Right kidney (tissue), 9 donors: Measurements from ENCODE around the gene ATF5.

Source experiments
- DNase-seq: peaks from one replicate; pipeline ENCODE4 v3.0.0-alpha.2; 2016
- long read RNA-seq, 8 donors: transcript quantifications; one replicate each; lab custom pipeline, GENCODE V29; 2026

Gene ATF5
- long read RNA-seq, donor 1, transcript ATF5-201 (3 exons, 2,069 nt) = major isoform, 7 of 7 reads
- long read RNA-seq, donor 1, partial matches to known transcripts = 0 of 7 reads
- long read RNA-seq, donor 1, other reads (novel, unspliced or antisense) = 0 of 7 reads
- long read RNA-seq, donor 2, partial matches to known transcripts = 0 of 6 reads
- long read RNA-seq, donor 2, other reads (novel, unspliced or antisense) = 0 of 6 reads
- long read RNA-seq, donor 3, partial matches to known transcripts = 14 of 19 reads
- long read RNA-seq, donor 3, other reads (novel, unspliced or antisense) = 0 of 19 reads
- long read RNA-seq, donor 4, partial matches to known transcripts = 27 of 45 reads
- long read RNA-seq, donor 4, other reads (novel, unspliced or antisense) = 13 of 45 reads
- long read RNA-seq, donor 5, transcript ATF5-201 (3 exons, 2,069 nt) = major isoform, 5 of 6 reads
- long read RNA-seq, donor 5, partial matches to known transcripts = 0 of 6 reads
- long read RNA-seq, donor 5, other reads (novel, unspliced or antisense) = 0 of 6 reads
- long read RNA-seq, donor 6, transcript ATF5-201 (3 exons, 2,069 nt) = major isoform, 5 of 19 reads
- long read RNA-seq, donor 6, partial matches to known transcripts = 10 of 19 reads
- long read RNA-seq, donor 6, other reads (novel, unspliced or antisense) = 0 of 19 reads
- long read RNA-seq, donor 7, transcript ATF5-201 (3 exons, 2,069 nt) = major isoform, 6 of 20 reads
- long read RNA-seq, donor 7, partial matches to known transcripts = 9 of 20 reads
- long read RNA-seq, donor 7, other reads (novel, unspliced or antisense) = 0 of 20 reads
- long read RNA-seq, donor 8, partial matches to known transcripts = 0 of 4 reads
- long read RNA-seq, donor 8, other reads (novel, unspliced or antisense) = 0 of 4 reads

DNA sequence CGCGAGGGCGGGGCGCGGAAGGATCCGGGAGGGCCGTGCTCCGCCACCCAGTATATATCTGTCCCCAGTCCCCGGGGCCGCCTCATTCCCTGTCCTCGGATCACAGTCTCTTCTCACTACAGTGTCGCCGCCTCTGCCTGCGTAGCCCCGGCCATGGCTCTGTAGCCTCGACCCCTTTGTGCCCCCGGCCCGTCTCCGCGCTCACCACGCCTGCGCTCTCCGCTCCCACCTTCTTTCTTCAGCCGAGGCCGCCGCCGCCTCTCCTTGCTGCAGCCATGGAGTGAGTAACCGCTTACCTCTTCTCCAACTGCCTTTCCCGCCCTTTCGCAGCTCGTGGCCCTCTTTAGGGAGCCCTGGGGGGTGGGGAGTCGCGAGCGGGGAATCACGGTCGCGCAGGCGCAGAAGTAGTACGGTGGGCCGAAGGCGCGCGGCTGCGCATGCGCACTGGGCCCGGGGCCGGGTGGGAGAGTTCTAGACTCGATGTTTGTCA is at the start of gene ATF5, which contains the start of gene NUP62:
Gene ATF5, plus strand, starts transcription at position 85 of the 490 bp plus-strand sequence. CDS start 1,646 bp downstream, outside the sequence.
Gene NUP62, minus strand, starts transcription at position 384 of the 490 bp plus-strand sequence. CDS start 19,697 bp downstream, outside the sequence.
- peak; percentile 96 for DNase-seq

DNA sequence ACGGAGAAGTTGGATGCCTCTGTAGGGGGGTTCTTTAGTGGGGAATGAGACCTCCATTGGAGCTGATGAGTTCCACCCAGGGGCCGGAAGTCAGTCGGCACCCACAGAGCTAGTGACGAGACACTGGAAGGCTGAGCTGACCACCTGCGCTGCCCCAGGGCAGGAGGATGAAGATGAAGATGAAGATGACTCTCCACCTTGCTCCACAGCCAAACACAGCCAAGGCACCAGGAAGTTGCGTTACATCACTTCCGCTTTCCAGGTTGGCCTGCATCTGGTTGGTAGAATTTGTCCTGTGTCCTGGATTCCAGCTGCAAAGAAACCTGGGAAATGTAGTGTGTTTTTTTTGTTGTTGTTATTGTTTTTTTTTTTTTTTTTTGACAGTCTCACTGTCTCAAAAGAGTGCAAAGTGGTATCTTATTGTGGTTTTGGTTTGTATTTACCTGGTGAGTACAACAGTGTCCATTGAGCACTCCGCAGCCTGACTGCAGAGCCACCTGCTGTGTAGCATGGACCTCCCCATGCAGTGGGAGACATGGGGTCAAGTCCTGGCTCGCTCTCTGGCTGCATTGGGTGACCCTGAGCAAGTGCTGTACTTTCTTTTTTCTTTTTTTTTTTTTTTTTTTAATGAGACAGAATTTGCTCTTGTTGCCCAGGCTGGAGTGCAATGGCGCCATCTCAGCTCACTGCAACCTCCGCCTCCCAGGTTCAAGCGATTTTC is 49.6 kb upstream of the ATF5 start:
- no peak for DNase-seq

DNA sequence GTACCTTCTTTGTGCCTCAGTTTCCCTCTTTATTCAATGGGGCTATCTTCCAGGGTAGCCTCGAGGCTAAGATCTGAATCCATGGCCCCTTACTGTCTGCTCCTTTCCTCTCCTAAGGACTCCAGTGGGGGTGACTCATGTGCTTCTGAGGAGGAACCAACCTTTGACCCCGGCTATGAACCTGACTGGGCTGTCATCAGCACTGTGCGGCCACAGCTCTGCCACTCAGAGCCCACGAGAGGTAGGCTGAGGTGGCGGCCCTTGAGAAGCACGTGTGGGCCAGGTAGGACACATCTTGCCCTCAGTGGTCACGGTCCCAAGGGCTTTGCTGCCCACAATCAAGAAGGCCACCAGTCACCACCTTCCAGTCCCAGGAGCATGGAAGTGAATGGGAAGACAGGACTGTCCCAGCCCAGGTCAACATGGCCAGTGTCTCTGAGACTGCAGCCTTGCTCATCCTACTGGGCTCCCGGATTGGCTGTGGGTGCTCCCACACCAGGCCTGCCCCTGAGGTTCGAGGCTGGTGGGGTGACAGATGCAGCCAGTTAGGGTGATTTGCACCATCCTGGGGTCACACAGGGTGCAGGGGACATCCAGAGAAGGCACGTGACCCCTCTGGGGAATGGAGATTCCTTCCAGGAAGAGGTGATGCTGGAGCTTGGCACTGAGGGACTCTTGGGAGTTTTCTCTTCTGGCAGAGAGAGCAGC is 48.7 kb upstream of the ATF5 start:
- no peak for DNase-seq

GRCh38 chr19:49881186-49881585 is 47.8 kb upstream of the ATF5 start:
- DNase-seq = no peak

GRCh38 chr19:49881672-49882394 is 47.2 kb upstream of the ATF5 start:
- DNase-seq = no peak

DNA sequence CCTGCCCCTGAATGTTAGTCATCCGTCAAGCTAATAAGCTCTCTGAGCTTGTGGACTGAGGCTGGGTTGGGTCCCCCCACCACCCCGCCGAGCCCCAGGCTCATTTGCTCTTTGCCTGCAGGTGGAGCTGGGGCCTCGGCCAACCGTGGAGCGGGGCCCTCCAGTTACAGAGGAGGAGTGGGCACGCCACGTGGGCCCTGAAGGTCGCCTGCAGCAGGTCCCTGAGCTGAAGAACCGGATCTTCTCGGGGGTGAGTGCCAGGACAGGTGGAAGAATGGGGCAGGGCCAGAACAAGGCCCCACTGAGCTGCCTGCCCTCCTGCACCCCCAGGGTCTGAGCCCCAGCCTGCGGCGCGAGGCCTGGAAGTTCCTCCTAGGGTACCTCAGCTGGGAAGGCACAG is 46.4 kb upstream of the ATF5 start:
- no peak for DNase-seq

- no peak for DNase-seq
Measured at GRCh38 chr19:49883094-49883493, 45.9 kb upstream of the ATF5 start.

DNA sequence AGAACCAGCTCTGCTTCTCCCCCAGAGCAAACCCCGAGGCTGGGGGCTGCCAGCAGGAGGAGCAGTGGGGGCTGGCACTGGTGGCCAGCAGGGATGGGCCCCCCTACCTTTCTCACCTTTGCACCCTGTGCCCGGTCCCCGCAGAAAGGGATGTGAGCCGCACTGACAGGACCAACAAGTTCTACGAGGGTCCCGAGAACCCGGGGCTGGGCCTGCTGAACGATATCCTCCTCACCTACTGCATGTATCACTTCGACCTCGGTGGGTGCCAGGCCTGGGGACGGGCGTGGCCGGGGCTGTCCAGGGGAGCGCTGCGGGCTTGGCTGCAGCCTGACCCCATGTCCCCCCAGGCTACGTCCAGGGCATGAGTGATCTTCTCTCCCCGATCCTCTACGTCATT is 44.9 kb upstream of the ATF5 start:
- no peak for DNase-seq

DNA sequence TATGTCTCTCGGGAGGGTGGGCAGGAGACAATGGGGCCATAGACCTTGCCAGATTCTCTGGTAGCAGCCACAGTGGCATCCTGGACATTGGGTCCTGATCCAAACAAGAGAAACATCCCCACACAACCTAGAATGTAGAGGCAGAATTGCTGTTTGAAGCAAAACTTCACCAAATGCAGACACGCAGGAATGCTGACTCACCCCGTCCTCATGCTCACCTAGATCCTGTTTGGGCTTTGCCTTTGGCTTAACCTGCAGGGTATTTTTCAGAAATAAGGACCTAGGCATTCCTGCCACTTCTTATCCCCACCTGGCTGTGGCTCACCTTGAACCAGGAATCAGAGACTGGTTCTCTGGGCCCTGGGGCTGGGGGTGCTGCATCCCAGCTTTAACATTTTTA is 44.2 kb upstream of the ATF5 start:
- no peak for DNase-seq

DNA sequence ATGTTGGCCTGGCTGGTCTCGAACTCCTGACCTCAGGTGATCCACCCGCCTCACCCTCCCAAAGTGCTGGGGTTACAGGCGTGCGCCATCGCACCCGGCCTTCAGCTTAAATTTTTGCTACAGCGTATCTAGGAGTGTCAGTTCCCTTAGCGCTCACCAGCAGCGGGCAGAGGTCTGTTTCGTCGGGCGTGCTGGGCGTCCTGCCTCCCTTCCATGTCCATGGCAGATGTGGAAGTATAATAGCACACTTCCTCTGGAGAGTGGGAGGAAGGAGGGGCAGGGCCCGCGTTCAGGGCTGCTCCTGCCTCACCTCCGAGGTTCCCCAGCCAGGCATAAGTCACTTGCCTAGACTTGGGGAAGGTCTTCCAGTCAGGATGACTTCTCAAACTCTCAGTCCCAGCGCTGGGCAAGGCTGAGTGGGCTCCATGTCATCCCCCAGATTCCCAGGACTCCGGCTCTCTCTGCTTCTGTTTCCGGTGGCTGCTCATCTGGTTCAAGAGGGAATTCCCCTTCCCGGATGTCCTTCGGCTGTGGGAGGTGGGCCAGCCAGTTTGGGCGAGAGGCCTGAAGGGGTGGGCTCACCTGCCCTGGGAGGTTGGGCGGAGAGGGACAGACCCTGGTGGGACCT is 41.9 kb upstream of the ATF5 start:
- DNase-seq = peak; percentile 52

- no peak for DNase-seq
Measured at GRCh38 chr19:49887665-49888509, 41.1 kb upstream of the ATF5 start.

DNA sequence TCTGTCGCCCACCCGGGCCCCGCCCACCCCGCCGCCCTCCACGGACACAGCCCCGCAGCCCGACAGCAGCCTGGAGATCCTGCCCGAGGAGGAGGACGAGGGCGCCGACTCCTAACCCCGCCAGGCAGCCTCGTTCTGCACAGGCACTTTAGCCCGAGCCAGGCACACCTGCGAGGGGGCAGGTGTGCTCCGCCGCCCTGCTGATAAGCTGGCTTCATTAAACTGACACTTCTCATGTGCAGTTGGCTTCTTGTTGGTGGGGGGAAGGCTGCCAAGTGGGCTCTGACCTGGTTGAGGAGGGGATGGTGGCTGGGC is 40.5 kb upstream of the ATF5 start:
- no peak for DNase-seq

GRCh38 chr19:49889038-49889686 is 39.8 kb upstream of the ATF5 start:
- DNase-seq = no peak

- DNase-seq = peak; percentile 86
Measured at GRCh38 chr19:49889687-49890348, 39.2 kb upstream of the ATF5 start.

- DNase-seq = peak; percentile 50
Measured at GRCh38 chr19:49890349-49891311, 38.4 kb upstream of the ATF5 start.

- DNase-seq = no peak
Measured at GRCh38 chr19:49891393-49891792, 37.6 kb upstream of the ATF5 start.

DNA sequence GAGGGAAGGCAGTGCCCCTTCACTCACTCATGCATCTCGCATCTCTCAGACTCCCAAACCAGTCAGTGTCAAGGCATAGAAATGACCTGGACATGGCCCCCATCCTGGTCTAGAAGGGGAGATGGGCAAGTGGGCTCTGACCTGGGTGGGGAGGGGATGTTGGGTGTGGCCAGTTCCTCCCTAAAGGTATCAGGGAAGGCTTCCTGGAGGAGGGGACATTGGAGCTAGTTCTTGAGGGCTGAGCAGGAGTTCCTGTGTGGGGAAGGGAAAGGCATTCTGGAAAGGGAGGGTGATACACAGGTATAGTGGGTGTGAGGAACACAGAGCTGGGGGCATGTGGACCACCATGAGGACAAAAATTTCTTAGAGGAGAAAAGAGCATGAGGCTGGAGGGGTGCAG is 36.3 kb upstream of the ATF5 start:
- no peak for DNase-seq
